ENCODE measurements around the gene DISP3.

The DISP3 gene

GRCh38 chr1:11458811-11459275, 20.1 kb upstream of the DISP3 start:
- DNase-seq: no peak

GRCh38 chr1:11461531-11462137, 17.3 kb upstream of the DISP3 start:
- no peak for DNase-seq

GRCh38 chr1:11462224-11462923, 16.6 kb upstream of the DISP3 start:
- DNase-seq: no peak

- DNase-seq: no peak
These were observed 15.8 kb upstream of the DISP3 start for GRCh38 chr1:11463177-11463576.

GRCh38 chr1:11465307-11465706, 13.6 kb upstream of the DISP3 start:
- no peak for DNase-seq

GRCh38 chr1:11466416-11466815, 12.5 kb upstream of the DISP3 start:
- peak; percentile 77 to 96 for DNase-seq

- no peak for DNase-seq
These were observed 10.1 kb upstream of the DISP3 start for GRCh38 chr1:11468878-11469277.

GRCh38 chr1:11470912-11471311, 8.0 kb upstream of the DISP3 start:
- DNase-seq: no peak

- DNase-seq: no peak
These were observed 7.5 kb upstream of the DISP3 start for GRCh38 chr1:11471473-11471872.

GRCh38 chr1:11472284-11472683, 6.7 kb upstream of the DISP3 start:
- DNase-seq: no peak

- DNase-seq: no peak
These were observed 6.2 kb upstream of the DISP3 start for GRCh38 chr1:11472741-11473140.

- no peak for DNase-seq
These were observed 5.4 kb upstream of the DISP3 start for GRCh38 chr1:11473491-11474034.

- no peak for DNase-seq
These were observed 4.1 kb upstream of the DISP3 start for GRCh38 chr1:11474826-11475225.

GRCh38 chr1:11475748-11476147, 3.2 kb upstream of the DISP3 start:
- no peak for DNase-seq

GRCh38 chr1:11479375-11479979, 522 bp downstream of the DISP3 start:
- DNase-seq: no peak

GRCh38 chr1:11481019-11481418, 2.1 kb downstream of the DISP3 start:
- no peak for DNase-seq

- DNase-seq: no peak
These were observed 3.2 kb downstream of the DISP3 start for GRCh38 chr1:11482198-11482597.

- DNase-seq: no peak
These were observed 3.9 kb downstream of the DISP3 start for GRCh38 chr1:11482701-11483479.

GRCh38 chr1:11483581-11484320, 4.8 kb downstream of the DISP3 start:
- no peak for DNase-seq

GRCh38 chr1:11484321-11484655, 5.3 kb downstream of the DISP3 start:
- no peak for DNase-seq

GRCh38 chr1:11485191-11485590, 6.2 kb downstream of the DISP3 start:
- no peak for DNase-seq

GRCh38 chr1:11486231-11487009, 7.5 kb downstream of the DISP3 start:
- DNase-seq: no peak

All from cerebellar nuclear complex (tissue), 1 donor.